Stimulated activated naive CD4-positive, alpha-beta T cell treated with Interleukin-2 at 50 U/mL for 16 hours (primary cell): ENCODE data around the gene RBFOX2.

Experiments
- DNase-seq: peaks from one replicate; lab custom pipeline; 2025; lab: John Stamatoyannopoulos, UW

RBFOX2 gene

DNA sequence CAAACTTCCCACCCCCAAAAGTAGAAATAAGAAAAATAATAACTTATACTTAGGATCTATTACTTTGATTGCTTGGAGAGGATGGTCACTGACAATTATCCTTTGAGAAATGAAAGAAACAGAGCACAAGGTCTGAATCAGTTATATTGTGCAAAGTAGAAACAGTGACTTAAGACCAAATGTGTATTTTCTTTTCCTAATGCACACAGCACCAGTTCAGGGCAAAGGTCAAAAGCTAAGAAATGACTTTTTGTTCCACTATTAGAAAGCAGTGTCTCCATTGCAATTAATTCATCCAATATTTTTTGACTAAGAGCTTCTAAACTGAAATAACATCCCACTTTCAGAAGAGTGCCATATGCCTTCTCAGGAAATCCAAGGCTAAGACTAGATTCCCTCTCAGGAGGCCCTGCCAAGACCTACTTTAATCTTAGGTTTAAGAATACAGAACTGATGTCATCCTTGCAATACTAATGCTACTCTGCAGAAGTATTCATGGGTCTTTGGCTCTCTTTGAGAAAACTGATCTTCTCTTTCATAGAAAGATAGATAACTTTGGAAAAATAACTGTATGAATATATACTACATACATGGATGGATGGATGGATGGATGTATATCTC is 164.0 kb downstream of the RBFOX2 start:
- no peak for DNase-seq

GRCh38 chr22:35863432-35863831 is 165.2 kb downstream of the RBFOX2 start:
- DNase-seq: no peak

- no peak for DNase-seq
These were observed 165.9 kb downstream of the RBFOX2 start for GRCh38 chr22:35862697-35863096.

- DNase-seq: no peak
These were observed 167.2 kb downstream of the RBFOX2 start for GRCh38 chr22:35861451-35861850.

GRCh38 chr22:35860837-35861236 is 167.8 kb downstream of the RBFOX2 start:
- no peak for DNase-seq

DNA sequence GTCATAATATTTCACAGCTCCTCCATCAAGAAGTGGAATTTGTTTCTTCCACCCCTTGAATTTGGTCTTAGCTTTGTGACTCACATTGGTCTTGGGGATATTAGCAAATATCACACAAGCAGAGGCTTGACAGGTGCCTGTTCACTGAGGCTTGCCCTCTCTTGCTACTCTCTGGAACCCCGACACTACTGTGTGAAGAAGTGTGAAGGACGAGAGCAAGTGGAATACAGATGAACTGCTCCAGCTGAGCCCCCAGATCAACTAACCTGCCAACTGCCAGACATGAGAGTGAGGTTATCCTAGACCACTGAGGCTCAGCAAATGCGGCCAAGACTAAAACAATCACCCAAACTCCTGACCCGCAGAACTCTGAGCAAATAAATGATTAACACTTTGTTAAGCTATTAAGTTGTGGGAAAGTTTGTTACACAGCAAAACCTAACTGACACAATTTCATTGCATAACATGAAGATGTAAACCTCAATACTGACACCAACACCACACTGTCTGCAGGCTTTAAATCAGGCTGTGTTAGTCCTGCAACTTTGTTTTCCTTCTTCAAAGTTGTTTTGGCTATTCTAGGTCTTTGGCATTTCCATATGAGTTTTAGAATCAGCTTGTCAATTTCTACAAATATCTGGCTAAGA is 168.4 kb downstream of the RBFOX2 start:
- no peak for DNase-seq

DNA sequence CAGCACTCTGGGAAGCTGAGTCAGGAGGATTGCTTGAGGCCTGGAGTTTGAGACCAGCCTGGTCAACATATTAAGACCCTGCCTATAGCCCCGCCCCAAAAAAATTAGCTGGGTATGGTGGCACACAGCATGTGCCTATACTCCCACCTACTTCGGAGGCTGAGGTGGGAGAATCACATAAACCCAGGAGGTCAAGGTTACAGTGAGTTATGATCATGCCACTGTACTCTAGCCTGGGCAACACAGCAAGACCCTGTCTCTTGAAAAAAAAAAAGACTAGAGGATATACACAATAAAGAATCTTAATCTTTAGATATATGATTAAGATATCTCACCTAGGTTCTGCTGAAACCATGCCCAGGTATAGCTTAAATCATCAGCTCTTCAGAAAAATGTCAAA is 174.3 kb downstream of the RBFOX2 start:
- DNase-seq: no peak

- no peak for DNase-seq
These were observed 176.5 kb downstream of the RBFOX2 start for GRCh38 chr22:35852076-35852475.

DNA sequence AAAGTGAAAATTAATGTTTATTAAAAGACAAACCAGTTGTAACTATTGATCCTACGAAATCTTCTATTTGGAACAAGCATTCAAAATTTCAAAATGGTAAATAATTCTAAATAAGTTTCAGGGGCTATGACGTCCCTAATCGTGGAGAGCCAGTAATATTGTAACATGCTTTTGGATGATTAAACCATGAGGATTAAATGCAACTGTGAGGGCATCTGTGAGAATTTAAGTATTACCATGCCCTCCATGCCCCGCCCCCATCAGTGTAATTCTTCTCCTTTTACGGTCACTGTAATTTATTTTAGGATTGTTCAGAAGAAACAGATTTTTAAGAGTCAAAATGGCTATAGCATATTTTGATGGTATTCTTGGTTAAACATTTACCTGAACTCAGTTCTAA is 177.8 kb downstream of the RBFOX2 start:
- no peak for DNase-seq

DNA sequence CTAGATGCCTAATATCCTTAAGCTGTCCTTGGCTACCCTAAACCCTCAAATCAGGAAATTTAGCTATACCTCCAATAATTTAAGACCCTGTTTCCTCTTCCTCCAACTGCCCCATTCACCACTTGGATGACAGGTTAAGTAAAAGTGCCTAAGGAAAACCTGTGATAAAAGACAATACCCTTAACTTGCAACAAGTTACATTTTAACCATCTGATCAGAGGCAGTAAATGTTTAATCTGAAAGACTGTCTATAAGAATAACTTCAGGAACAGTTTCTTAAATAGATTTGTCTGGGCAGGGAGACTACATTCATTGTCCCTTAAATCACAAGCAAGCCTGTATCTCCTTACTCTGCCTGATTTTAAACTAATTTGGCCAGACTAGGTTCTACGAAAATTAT is 181.8 kb downstream of the RBFOX2 start:
- DNase-seq: no peak

- DNase-seq: no peak
These were observed 183.7 kb downstream of the RBFOX2 start for GRCh38 chr22:35844886-35845285.

DNA sequence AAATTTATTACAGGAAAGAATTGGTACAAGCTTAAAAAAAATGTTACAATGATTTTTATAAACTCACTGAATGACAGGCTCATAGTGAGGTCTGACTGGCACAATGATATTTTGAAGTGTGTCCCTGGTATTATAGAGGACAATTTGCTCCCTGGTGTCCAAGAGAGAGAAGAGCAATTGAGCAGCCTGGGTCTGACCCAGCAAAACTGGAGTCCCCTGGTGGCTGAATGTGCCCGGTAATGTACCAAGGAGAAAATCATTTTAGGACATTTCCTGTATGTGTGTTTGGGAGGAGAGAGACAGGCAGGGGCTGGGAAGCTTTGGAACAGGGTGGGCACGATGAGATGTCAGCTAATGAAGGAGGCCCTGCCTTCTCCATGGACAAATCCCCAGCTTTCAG is 185.7 kb downstream of the RBFOX2 start:
- no peak for DNase-seq

DNA sequence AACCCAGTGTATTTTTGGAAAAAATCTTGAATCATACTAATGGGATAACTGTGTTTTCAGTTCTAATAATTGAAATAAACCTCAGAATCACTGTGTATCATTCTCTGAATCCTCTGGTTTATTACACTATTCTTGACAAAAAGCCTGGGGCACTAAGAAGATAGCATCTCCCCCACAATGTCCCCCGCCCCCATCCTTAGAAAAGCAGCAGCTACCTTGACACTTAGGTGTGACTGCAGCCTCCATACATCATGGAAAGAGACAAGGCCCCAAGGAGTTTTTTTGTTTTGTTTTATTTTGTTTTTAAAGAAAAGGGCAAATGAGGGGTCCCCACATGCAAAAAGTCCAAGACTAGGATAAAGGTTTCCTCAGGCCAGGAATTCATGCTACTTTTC is 186.1 kb downstream of the RBFOX2 start:
- DNase-seq: no peak

GRCh38 chr22:35841907-35842518 is 186.6 kb downstream of the RBFOX2 start:
- DNase-seq: no peak

- DNase-seq: no peak
These were observed 188.3 kb downstream of the RBFOX2 start for GRCh38 chr22:35840302-35840739.

DNA sequence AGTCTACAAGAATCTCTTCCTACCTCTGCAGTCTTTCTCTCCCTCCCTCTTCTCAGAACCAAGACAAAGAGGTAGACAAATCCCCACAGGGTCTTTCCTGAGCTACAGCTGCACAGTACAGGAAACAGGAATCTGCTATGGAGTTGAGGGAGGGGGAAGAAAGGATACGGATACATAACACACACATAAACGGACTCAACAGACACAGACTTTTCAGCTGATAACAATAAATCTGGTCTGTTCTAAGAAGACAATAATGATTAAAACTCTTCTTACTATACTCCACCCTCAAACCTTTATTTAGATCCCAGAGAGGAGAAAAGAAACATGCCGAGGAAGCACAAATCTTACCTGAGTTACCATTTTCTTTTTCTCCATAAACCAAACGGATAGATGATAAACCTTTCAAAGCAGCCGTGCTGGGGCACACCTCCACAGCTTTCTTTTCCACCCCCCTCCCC is 188.8 kb downstream of the RBFOX2 start:
- no peak for DNase-seq

DNA sequence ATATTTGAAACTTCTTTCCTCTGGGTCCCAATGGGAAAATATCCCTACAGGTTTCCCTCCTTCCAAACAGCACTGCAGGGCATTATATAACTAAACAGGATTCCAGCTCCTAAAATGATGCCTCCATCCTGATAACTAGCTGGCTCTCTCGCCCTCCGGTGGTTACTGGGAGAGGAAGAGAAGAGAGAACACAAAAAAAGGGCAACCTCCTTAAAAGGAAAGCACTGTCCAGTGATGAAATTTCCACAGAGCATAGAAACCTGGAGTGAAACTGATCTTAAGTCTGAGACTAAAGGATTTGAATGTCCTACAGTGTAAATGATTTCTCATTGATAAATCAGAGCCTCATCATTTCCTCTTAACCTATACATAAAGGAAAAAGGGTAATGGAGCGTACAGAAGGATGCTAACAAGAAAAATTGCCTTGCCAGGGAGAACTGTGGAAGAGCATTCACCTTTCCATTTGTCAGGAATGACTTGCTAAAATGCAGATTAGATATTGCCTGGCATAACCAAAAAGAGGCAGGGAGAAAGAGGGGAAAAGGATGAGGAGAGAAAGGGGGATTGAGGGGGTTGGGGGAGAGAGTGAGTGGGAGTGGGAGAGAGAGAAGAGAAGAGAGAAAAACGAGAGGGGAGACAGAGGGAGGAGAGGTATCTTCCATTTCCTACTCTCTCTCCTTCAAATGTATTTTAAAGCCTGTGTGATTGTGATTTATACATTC is 189.6 kb downstream of the RBFOX2 start:
- DNase-seq: no peak

DNA sequence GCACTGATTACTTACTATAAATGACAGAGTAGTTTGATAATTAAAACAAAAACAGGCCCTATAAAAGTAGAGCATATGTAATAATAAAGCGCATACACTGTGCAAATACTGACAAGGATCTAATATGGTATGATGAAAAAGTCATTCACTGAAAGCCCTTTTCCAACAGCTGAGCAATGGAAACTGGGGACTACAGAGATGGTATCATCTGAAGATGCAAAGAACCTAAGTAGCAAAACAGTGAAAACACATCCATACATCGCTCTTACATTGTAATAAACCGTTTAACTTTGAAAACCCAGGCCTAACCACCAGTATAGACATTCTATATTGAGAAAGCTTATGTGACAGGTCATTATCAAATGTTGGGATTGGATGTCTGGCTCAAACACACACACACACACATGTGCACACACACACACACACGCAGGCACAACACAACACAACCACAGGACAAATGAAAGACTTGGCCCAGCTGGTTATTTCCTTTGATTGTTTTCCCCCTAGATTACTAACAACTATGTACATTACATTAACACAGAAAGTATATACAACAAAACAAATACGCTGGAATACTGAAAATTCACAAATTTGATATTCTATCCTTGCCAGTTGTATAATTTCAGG is 191.4 kb downstream of the RBFOX2 start:
- DNase-seq: no peak

GRCh38 chr22:35835998-35836691 is 192.5 kb downstream of the RBFOX2 start:
- DNase-seq: no peak

GRCh38 chr22:35835267-35835997 is 193.2 kb downstream of the RBFOX2 start:
- DNase-seq: no peak

DNA sequence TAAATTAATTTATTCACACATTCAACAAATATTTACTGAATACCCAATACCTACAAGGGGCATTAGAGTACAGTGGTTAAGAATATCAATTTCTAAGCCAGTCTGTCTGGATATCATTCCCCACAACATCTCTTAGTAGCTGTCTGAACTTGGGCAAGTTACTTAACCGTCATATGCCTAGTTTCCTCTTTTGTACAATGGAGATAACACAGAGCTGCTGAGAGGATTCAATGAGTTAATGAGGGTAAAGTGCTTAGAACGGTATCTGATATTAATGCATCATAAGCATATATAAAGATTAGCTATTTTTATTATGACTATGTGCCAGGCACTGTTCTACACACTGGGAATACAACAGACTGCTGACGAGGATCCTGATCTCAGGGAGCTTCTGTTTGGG is 194.6 kb downstream of the RBFOX2 start:
- DNase-seq: no peak
